GM19452 (cell line): ENCODE data around the gene KMT2A.
"Not testable (repeated sequence)": the region's sequence is repeated elsewhere in the genome, so short reads cannot be mapped to it uniquely, and the experiment has no call there.

ENCODE experiments used
- ATAC-seq: cut with Tn5 transposase; IDR thresholded peaks from one replicate; pipeline ENCODE4 v1.9.1; 2021; ENCODE audit not compliant: unreplicated experiment

The KMT2A gene

DNA sequence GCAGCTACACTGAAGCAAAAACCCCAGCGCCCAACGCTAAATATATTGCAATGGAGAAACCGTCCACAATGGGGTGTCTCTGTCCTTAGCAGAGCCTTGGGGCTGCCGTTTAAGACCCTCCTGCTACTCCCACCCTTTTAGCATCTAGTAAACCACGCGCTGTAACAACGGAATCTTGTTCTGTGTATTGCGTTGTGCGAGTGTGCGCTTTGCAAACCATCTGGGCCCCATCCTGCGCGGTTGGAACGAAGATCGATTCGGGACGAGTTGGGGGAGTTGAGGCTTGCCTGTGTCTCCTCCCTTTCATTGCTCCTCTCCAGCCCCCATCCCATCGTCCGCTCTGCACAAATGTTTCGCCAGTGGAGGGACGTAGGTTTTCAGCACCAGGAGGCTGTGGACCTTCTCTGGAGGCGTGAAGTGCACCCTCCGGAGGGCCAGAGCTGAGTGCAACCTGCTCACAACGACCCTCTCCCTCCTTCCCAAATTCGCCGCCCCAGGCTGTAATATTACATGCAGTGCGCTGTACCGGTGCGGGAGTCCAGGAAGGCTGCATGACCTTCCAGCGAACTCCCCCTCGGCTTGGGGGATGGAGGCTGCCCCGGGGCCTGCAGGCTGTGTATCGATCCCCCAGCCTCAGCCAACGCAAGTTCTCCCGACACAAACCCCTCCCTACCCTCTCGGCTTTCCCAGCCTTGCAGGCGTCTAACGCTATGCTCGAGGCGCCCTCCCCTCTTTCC is 1.6 kb upstream of the KMT2A start:
- no peak for ATAC-seq

DNA sequence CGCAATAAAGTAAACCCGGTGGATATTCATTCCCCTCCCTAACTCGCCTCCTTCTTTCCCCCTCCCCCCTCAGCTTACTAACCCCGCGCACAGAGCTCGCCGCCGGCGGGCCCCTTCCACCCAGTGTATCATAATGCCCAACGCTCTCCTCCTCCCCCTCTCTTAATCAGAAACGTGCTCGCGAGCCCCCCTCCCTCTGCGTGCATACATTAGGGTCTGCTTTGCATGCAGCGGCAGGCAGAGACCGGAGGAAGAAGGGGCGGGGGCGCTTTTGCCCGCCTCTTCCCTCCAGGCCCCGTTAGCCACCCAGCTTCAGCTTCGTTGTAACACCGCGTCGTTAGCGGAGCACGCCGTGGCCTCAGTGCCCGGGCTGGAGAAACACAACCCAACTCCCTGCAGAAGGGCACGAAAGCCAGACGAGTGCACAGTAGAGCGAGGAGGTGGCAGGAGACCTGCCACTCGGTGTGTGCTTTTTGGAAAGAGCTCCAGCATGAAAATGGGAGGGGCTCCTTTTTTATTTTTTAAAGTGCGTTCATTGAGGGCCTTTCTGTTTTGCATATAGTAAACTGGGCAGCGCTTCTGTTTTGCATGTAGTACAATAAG is 901 bp upstream of the KMT2A start:
- peak; percentile 24 for ATAC-seq

DNA sequence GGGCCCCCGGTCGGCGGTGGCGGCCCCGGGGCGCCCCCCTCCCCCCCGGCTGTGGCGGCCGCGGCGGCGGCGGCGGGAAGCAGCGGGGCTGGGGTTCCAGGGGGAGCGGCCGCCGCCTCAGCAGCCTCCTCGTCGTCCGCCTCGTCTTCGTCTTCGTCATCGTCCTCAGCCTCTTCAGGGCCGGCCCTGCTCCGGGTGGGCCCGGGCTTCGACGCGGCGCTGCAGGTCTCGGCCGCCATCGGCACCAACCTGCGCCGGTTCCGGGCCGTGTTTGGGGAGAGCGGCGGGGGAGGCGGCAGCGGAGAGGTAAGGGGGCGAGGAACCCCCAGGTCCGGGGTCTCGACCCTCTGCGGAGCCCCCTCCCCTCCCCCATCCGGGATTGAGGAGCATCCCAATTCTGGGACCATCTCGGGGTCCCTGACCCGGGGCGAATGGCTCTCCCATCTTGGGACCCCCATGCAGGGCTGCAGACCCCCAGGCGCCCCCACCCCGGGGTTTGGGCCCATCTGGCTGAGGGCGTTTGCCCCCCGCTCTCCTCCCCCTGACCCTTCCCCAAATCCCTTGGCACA is 431 bp downstream of the KMT2A start:
- peak; percentile 26 for ATAC-seq

DNA sequence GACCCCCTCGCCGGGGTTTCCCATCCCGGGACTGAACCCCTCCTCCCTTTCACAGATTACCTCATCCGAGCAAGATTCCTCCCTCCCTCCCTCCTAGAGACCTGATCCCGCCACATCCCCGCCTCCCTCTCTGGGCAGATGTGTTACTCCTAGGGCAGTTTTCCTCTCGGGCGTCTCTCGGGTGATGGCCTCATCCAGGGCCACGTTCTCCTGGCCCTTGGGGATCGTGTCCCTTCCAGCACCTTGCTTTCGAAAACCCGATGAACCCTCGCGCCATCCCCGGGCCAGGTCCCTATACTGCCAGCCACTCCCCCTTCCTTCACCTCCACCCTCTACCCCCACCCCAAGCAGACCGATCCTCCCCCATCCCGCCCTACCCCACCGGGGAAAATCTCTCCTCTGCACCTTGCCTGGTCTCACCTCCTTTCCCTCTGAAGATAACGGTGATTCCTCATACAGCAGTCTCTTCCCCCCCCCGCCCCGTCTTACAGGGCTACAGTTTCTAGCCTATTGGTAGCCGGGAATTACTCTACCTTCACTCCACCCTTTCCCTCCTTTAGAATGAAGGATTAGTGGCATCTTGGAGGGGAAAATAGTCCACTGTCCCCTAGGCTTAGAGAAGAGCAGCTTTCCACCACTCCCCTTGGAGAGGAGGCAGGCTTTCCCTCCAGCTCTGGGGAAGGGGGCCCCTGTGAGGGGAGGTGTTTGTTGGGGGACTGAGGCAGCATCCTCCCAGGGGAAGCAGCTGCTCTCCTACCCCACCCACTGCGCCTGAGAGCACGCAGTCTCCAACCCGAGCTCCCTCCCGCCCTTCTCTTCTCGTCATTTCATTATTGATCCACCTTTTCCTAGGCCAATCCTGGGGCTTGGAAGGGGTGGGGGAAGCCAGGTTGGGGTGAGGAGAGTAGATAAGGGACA is 1.2 kb downstream of the KMT2A start:
- ATAC-seq: no peak

DNA sequence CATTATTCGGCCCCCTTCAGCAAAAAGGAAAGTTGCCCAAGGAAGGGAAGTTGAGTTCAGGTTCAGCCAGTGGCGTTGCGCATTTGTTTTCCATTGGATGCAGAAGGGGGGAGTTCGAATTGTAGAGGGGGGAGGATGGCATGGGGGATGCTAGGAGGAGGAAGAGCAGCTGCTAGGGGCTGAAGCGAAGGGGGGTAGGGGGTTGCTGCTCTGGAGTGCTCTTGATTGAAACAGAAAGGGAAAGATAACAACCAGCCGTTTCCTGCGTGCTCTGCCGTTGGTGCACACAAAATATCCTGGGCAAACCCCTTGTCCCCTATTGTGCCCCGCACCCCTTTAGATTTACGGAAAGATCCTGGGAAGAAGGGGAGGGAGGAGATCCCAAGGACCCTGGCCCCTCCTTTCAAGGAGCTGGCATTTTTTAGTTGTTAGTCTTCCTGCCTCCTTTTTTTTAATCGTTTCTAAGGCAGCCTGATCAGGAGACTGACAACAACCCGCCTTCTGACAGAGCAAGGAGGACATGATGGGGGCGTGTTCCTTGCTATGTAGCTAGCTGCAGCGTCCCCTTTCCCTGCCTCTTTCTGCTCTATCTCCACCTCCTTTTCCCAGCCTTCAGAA is 2.1 kb downstream of the KMT2A start:
- ATAC-seq: no peak

DNA sequence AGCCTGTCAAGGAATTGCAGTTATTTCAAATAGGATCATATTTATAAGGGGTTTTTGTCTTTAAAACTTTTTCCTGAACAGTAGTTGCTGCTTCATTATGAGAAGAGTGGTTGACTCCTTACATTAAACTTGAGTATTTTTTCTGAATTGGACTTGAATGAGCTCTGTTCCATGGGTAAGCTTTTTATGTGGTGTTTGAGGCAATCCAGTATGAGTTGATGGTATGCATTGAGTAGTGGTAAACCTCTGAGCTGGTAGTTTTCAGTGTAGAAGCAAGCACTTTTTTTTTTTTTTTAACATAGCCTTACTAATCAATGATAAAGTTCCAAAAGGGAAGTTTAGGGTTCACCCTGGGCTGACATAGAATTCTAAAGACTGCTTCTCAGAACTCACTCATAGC is 3.4 kb downstream of the KMT2A start:
- no peak for ATAC-seq

DNA sequence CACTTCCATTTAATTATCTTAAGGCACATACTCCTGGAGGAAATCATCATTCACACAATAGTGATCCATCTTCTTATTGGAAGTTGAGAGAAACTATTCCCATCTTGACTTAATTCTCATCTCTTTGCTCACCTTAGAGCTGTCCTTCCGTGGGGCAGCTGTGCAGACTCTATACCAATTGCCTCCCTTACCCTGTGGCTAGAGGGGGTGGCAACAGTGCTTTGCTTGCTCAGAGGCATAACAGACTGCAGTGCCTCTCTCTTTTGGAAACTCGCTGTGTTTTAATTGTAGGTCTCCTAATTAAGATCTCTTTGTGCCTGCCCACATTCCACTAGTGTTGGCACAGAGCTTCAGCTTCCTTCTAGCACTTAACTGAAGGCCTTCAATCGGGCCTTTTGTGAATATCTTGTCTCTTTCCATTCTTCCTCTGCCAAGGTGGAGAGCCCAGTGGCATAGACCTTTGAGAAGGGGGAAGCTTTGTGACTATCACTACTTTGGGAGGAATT is 5.5 kb downstream of the KMT2A start:
- ATAC-seq: no peak

DNA sequence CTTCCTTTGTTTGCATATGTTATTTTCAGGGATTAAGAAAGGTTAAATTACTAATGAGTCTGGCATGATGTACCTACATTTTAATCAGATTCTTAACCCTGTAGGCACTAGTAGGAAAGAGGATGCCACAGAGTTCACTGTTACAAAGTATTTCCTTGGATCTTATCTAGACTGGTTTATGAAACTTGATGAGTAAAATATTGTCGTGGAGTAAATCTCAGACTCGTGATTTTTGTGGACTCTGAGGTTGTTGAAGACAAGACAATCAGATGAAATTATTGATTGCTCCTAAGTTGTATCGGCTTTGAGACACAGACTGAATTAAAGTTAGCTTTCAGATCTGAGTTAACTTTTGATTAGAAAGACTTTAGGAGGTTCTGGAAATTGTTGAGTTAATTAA is 6.0 kb downstream of the KMT2A start:
- ATAC-seq: no peak

DNA sequence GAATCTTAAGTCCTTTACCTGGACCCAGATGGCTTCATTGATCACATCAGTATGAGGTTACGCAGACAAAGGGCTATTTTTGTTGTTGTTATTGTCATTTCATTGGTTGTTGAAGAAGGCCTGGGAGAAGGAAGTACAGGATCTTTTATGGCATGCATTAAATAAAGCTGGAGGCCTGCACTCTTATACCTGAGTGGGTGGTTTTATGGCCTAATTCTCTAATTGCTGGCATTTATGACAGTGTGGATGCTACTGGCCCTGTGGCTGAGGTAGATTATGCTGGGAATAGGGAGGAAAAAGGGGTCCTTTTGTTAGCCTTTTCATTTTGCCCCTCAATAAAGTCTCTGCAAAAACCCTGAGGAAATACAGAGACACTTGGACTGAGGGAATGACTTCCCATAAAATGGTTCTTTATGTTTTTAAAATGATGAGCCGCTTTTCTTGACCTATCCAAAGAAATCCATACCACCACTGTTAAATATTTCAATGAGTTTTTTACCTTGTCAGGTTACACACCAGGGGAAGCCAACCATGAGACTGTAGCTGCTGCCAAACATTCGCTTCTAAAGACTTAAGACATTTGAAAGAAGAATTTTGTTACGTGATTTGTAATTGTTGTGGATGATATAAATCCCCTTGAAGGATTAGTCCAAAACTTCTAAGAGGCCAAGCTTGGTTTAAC is 6.8 kb downstream of the KMT2A start:
- peak; percentile 10 for ATAC-seq

DNA sequence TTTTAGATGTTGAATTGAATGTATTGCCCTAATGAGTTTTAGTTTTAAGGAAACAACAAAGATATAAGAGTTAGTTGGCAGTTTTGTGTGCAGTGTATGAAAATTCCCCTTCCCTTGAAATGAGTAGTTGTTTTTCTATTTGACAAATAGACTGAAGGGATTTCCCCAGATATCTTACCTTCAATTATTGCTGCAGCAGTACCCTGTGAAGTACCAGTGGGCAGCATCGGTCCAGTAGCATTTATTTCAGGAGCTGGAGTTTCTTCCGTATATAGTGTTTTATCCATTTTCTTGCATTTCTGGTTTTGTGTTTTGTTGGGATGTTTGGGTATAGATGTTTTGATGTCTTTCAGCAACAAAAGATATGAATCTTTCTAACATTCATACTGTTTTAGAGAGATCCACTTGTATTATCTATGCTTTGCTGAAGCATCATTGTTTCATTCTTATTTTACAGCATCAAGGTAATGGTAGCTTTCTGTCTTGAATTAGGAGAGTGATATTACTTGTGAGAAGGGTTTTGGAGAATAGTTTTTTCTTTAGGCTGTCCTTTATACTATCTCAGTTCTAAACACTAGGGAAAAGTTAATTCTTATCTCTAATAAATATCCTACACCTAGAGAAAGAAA is 7.4 kb downstream of the KMT2A start:
- ATAC-seq: peak; percentile 43

DNA sequence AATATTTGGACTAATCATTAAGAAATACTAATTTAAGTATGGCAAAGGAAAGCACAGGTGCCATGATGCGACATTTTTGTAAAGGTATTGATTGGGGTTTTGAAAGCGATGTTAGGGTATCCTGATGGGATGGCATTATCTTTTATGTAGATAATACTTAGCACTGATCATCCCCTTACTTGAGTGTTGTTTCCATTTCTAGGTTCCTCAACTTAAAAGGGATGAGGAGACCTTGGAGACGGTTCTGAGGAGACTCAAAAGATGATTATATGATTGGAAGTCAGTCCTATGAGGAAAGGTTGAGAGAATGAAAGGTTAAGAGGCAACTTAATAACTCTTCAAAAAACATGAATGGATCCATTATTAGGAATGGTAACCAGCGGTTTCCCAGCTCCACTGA is 11.1 kb downstream of the KMT2A start:
- ATAC-seq: no peak

DNA sequence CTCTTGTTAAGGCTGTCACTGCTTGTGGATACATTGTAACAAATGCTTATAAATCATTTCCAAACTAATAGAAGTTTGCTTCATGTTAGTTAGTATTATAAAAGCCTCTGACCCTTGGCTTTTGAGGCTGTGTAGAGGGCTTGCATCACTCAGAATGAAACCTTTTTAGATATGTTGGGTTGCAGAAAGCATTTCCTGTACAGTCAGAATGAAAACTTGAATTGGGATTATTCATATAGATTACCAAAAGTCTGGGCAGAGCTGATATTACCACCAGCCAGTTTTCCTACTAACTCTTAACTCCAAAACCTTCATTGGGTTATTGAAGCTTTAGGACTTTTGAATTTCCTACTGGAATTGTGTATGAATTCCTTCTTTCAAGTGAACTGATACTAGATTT is 12.0 kb downstream of the KMT2A start:
- ATAC-seq: peak; percentile 85

DNA sequence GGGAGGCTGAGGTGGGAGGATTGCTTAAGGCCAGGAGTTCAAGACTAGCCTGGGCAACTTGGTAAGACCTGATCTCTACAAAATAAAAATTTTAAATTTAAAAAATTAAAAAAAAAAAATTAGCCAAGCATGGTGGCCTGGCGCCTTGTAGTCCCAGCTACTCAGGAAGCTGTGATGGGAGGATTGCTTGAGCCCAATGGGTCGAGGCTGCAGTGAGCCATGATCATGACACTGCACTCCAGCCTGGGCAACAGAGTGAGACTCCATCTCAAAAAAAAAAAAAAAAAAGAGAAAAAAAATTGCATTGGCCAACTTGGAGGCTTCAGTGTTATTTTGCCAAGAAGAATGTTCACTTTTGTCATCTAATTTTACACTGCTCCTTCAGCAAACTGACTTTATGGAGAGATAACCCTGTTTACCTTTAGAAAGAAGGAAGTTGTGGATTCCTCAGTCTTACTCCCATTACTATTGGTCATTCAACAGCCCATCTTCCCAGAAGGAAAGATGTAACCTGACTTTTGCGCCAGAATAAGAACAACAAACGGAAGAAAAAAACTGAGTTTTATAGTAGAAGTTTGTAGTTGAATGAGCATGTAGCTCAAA is 13.1 kb downstream of the KMT2A start:
- no peak for ATAC-seq

DNA sequence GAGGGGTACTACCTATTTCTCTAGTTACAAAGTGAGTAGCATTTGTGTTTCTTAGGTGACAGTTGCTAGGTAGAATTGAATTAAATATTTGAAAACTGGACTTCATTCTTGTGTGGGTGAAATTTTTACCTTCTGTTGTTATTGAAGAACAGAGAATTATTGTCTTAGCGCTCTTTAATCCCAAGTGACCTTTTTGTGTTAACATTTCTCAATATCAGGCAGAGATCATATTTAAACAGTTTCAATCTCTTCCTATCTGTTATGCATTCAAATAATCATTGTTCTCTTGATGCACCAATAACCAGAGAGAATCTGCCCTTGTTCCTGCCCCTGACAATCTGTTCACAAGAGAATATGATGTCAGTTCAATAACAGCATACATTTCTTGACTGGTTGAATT is 14.2 kb downstream of the KMT2A start:
- ATAC-seq: no peak

DNA sequence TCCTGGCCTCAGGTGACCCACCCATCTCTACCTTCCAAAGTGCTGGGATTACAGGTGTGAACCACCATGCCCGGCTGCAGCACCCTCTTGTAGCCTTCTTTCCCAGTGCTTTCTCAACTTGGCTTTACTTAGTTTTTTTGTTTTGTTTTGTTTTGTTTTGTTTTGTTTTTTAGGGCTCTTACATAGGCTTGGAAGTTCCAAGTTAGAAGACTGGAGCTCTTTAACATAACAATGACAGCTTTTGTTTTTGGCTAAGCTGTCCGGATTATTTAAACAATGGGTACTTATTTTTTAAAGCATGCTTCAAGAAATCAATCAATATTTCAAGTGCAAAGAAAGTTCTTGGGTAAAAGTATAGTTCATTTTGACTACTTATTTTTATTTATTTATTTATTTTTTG is 25.9 kb downstream of the KMT2A start:
- ATAC-seq: no peak

DNA sequence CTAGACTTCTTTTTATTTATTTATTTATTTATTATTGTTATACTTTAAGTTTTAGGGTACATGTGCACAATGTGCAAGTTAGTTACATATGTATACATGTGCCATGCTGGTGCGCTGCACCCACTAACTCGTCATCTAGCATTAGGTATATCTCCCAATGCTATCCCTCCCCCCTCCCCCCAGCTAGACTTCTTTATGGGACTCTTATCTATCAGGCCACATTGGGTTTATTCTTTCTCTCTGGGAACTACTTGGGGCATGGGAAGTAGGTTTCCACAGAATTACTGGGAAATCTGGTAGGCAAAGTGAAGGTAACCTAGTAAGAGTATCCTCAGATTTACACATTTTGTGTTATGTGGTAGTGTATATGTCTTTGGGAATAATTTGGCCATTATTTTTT is 32.7 kb downstream of the KMT2A start:
- ATAC-seq: not testable (repeated sequence)

DNA sequence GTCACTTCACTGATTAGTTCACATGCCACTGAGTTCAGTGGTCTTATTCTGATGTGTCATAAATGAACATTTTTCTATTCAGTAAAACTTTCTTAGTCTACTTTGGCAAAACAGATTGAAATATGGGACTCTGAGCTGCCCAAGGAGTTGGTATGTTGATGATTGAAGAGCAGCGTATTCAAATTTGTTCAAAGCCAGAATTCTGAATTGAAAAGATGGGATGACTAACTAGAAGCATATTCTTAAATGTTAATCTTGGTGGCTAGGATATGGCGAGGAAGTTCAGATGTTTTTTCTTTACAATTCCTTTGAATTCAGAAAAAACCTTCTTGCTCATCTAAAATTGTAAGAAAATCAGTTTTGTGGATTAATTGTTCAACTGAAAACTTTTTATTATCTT is 34.7 kb downstream of the KMT2A start:
- ATAC-seq: no peak

DNA sequence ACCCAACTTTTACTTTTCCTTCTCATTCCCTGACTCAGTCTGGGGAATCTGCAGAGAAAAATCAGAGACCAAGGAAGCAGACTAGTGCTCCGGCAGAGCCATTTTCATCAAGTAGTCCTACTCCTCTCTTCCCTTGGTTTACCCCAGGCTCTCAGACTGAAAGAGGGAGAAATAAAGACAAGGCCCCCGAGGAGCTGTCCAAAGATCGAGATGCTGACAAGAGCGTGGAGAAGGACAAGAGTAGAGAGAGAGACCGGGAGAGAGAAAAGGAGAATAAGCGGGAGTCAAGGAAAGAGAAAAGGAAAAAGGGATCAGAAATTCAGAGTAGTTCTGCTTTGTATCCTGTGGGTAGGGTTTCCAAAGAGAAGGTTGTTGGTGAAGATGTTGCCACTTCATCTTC is 37.2 kb downstream of the KMT2A start:
- ATAC-seq: no peak

DNA sequence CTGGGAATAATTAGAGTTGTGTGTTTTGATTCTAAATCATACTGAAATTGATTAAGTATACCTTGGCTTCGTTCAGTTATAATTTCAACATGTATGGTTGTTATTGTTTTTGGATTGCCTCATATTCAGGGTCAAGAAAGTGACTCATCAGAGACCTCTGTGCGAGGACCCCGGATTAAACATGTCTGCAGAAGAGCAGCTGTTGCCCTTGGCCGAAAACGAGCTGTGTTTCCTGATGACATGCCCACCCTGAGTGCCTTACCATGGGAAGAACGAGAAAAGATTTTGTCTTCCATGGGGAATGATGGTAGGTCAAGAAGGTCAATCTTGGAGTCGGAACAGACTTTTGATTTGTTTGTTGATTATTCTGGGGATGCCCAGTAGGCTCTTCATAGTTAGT is 40.4 kb downstream of the KMT2A start:
- ATAC-seq: no peak
